Endothelial cell of umbilical vein (primary cell): ENCODE measurements around the gene CENPW.

Experiments
- CTCF ChIP-seq, 2 donors: IDR thresholded peaks; 1 replicate in 1 of 2; 2 replicates in 1 of 2; pipeline ENCODE4 v1.5.1; 2011; ENCODE audit warnings: low read length in 2 of 2, mild to moderate bottlenecking in 2 of 2, moderate library complexity in 2 of 2, control low read depth in 1 of 2, inconsistent platforms in 1 of 2, low read depth in 1 of 2; ENCODE audit not compliant: insufficient read depth in 1 of 2; ENCODE audit errors: extremely low read depth in 1 of 2
- EZH2 ChIP-seq: IDR thresholded peaks from 2 replicates; pipeline ENCODE4 v1.6.1; 2012; ENCODE audit warnings: borderline replicate concordance, low read depth, mild to moderate bottlenecking, moderate library complexity, low read length, inconsistent platforms; ENCODE audit not compliant: severe bottlenecking
- GATA2 ChIP-seq: IDR thresholded peaks from 2 replicates; pipeline ENCODE4 v1.7.0; 2011; ENCODE audit warnings: low read depth, mild to moderate bottlenecking, moderate library complexity, mixed read lengths, low read length; ENCODE audit not compliant: insufficient read length, insufficient read depth
- JUN ChIP-seq: IDR thresholded peaks from 2 replicates; pipeline ENCODE4 v1.6.1; 2011; ENCODE audit warnings: borderline replicate concordance, low read depth; ENCODE audit not compliant: insufficient read length, insufficient read depth
- MAX ChIP-seq: IDR thresholded peaks from 2 replicates; pipeline ENCODE4 v1.6.1; 2011; ENCODE audit not compliant: insufficient read depth, insufficient read length
- MYC ChIP-seq: IDR thresholded peaks from one replicate; pipeline ENCODE4 v1.6.1; 2011; ENCODE audit warnings: mild to moderate bottlenecking, low read depth, low read length
- POLR2A ChIP-seq: IDR thresholded peaks from 2 replicates; pipeline ENCODE4 v1.6.1; 2012; ENCODE audit warnings: low read depth, mild to moderate bottlenecking, control low read depth, low read length

- TF ChIP-seq JUN (no peak), CTCF (IDR thresholded peaks at IDR 0.05; ENCODE audit: extremely low read depth in 1 of 2, insufficient read depth in 1 of 2, low read depth in 1 of 2, low read length in 2 of 2) (no peak), GATA2 (no peak), POLR2A (no peak), MAX (no peak), MYC (no peak), EZH2 (no peak)
Observed at GRCh38 chr6:126374372-126374771, 34.5 kb downstream of the CENPW start.
